ENCODE data around the gene ADAM10.
"Not testable (repeated sequence)": the region's sequence is repeated elsewhere in the genome, so short reads cannot be mapped to it uniquely, and the experiment has no call there.

ADAM10 gene

GRCh38 chr15:58678683-58679082 lies 70.8 kb downstream of the ADAM10 start:
- no peak for DNase-seq (ENCODE audit: low read depth in 2 of 2, low spot score in 1 of 2)

DNA sequence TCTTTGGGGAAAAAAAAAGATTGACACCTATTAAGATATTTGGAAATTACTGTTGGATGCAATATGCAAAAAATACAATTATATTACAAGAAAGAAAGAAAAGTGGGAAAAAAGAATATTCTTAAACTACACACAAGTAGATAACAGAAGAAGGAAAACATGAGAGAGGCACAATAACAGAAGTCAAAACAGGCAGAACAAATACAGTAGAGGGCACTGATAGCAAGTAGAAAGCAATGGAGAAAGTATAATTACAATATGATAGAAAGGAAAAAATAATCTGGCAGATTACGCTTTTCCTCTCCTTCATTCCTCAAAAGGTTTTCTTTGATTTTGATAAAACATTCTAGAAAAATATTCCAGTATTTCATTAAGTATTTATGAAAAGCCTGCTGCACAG lies 72.1 kb downstream of the ADAM10 start:
- no peak for DNase-seq (ENCODE audit: low read depth in 2 of 2, low spot score in 1 of 2)

DNA sequence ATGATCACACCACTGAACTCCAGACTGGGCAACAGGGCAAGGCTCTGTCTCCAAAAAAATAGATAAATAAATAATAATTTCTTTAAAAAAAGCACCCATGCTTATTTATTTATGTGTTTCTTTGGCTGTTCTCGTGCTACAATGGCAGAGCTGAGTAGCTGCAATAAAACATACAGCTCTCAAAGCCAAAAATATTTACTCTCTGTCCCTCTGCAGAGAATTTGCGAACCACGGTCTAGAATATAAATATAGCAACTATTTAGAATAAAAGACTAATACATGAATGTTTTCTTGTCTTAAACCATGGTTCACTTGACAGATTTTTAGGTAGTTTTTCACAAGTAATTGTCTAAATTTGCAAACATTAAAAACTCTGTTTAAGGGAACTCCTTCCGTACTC lies 72.7 kb downstream of the ADAM10 start:
- DNase-seq (ENCODE audit: low read depth in 2 of 2, low spot score in 1 of 2), result no peak

- DNase-seq (ENCODE audit: low read depth in 2 of 2, low spot score in 1 of 2), result no peak
Measured at GRCh38 chr15:58671186-58671585, 78.3 kb downstream of the ADAM10 start.

- DNase-seq (ENCODE audit: low read depth in 2 of 2, low spot score in 1 of 2), result no peak
Measured at GRCh38 chr15:58669108-58669507, 80.4 kb downstream of the ADAM10 start.

GRCh38 chr15:58666957-58667356 lies 82.5 kb downstream of the ADAM10 start:
- DNase-seq (ENCODE audit: low read depth in 2 of 2, low spot score in 1 of 2), result no peak

DNA sequence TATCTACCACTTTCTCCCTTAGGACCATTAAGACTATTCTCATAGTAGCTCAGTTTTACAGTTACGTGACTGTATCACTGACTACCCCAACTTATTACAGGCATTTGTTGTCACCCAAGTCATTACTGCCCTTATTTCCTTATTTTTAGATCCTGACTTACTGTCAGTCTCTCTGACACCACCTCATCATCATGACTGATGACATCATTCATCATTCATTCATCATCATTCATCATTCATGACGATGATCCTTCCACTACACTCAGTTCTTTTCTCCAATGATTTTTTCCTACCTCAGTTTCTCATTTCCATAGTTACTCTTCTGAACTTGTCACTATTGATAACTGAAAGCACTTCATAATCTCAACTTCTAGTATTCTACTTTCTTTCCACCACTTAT lies 83.8 kb downstream of the ADAM10 start:
- no peak for DNase-seq (ENCODE audit: low read depth in 2 of 2, low spot score in 1 of 2)

GRCh38 chr15:58650102-58650501 lies 99.4 kb downstream of the ADAM10 start:
- DNase-seq (ENCODE audit: low read depth in 2 of 2, low spot score in 1 of 2), result no peak

DNA sequence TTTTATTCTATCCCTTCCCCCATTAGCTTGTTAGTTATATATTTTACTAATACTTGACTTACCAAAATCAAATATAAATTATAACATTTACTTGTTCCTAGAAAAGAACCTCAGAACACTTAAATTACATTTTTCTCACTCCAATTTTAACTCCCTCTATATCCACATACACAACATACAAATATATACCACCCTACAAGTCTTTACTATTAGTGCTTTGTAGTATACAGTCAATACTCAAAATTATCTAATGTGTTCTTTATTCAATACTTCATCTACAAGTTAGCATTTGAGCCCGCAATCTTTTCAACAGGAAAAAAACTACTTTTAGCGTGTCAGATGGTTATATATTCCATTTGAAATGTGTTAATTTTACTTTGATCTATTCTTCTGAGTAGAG lies 100.3 kb downstream of the ADAM10 start:
- DNase-seq (ENCODE audit: low read depth in 2 of 2, low spot score in 1 of 2), result no peak

DNA sequence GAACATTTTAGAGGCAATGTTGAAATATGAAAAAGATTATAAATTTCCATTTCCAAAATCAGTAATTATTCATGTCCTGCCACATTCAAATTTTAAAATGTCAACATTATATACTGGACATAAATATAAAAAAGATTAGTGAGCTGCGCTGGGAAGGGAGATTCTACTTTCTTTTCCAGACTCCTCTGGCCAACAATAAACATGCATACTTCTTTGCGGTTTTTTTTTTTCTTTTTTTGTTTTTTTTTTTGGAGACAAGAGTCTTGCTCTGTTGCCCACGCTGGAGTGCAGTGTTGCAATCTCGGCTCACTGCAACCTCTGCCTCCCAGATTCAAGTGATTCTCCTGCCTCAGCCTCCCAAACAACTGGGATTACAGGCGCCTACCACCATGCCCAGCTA lies 105.5 kb downstream of the ADAM10 start:
- no peak for DNase-seq (ENCODE audit: low read depth in 2 of 2, low spot score in 1 of 2)

DNA sequence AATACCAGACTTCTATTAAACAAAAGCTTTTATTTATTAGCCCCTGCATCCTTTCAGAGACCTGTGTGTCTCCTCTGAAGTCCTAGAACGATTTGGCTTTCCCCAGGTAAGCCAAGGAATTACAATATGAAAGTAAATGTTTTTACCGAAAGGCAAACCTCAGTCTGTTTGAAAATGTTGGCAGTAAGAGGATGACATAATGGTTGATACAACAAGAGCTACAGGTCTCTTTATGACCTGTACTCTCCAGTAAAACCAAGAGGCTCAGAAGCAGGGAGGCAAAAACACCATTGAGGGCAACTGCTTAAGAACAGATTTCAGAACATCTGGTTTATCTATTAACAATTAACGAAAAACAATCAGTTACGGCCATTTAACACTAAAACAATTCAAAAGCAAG lies 107.8 kb downstream of the ADAM10 start:
- DNase-seq (ENCODE audit: low read depth in 2 of 2, low spot score in 1 of 2), result no peak

DNA sequence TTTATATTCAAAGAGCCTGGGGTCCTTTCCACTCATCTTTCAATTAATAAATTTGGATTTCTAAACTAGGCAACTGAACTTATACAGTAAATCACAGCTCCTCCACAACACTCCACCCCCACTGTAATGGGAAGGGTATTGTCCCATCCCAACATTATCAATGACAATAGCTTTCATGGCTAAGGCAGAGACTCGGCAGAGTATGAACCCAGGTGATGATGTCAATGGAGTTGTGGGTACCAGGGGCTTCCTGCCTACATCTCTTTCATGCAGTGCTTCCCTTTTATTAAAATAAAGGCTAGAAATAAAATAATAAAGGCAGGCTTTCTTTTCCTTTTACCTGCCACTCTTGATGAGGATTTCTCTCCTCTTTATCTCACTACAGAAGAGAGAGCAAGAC lies 109.5 kb downstream of the ADAM10 start:
- no peak for DNase-seq (ENCODE audit: low read depth in 2 of 2, low spot score in 1 of 2)

GRCh38 chr15:58639002-58639756 lies 110.3 kb downstream of the ADAM10 start:
- DNase-seq (ENCODE audit: low read depth in 2 of 2, low spot score in 1 of 2), result no peak

- DNase-seq (ENCODE audit: low read depth in 2 of 2, low spot score in 1 of 2), result no peak
Measured at GRCh38 chr15:58632789-58633188, 116.7 kb downstream of the ADAM10 start.

- no peak for DNase-seq (ENCODE audit: low read depth in 2 of 2, low spot score in 1 of 2)
Measured at GRCh38 chr15:58631319-58631718, 118.2 kb downstream of the ADAM10 start.

GRCh38 chr15:58629625-58630024 lies 119.9 kb downstream of the ADAM10 start:
- no peak for DNase-seq (ENCODE audit: low read depth in 2 of 2, low spot score in 1 of 2)

DNA sequence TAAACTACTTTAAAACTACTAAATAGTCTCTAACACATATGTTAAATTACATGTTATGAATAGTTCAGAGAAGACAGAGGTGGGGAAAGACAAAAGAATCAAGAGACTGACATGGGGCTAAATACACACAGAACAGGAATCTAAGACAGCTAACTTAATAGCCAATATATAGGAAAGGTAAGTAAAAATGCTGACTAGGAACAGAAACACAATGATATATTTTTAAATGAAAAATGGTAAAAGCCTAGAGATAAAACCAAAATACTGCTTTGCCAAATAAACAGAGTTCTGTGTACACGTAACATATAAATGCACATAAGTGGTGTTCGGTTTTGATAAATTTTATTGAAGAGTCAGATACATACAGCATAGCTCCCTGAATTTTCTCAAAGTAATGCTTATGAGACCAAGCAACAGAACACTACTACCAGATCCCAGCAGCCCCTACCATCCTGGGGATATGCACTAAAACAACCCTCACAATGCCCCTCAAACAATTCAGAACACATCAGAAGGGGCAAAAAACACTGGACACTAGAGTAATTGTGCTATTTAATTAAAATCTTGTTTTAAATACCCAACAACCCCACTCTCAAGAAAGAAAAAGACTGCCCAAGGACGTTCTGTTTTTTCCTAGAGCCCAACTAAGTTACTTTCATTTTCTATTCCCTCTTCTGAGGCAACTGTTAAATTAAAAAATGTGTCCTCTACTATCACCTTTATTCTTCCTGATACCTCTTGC lies 121.1 kb downstream of the ADAM10 start:
- DNase-seq (ENCODE audit: low read depth in 2 of 2, low spot score in 1 of 2), result no peak

DNA sequence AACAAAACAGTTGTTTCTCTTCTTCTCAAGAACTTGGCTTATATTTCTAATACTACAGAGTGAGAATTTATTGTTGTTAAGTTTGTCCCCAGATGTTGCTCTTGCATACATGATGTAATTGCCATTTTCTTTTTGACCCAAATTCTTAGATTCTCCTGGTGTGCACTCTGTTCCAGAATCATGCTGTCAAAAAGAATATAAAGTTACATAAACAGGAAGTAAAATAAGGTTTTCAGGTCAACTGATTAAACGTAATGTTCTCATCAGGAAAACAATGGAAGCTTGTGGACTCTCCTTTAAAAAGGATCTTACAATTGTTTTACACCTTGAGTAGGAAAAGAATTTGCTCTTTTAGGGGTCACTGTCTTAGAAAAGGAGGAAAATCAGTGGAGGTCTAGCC lies 121.8 kb downstream of the ADAM10 start:
- no peak for DNase-seq (ENCODE audit: low read depth in 2 of 2, low spot score in 1 of 2)

DNA sequence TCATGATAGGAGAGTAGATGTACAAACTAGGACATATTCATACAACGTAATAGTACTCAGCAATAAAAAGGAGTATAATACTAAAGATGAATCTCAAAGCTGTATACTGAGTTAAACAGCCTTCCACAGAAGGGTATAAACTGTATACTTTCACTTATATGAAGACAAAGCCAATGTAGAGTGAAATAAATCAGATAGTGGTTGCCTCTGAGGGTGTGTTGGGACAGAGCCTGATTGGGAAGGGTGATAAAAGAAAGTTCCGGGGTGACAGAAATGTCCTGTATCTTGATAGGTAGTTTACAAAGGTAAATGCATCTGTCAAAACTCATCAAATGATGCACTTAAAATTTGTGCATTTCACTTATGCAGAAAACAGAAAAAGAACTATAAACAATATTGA lies 122.5 kb downstream of the ADAM10 start:
- DNase-seq (ENCODE audit: low read depth in 2 of 2, low spot score in 1 of 2), result no peak

DNA sequence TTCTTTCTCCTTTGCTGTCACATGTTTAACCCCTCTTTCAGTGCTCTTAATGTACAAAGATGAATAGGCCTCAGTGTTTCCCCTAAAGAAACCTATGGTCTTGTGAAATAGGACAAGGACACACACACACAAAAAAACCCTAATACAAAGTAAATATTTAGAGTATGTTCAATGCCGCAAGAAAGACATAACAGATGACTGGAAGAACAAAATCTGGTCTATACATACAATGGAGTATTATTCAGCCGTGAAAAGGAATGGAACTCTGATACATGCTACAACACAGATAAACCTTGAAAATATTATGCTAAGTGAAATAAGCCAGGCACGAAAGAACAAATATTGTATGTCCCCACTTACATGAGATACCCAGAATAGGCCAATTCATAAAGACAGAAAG lies 123.1 kb downstream of the ADAM10 start:
- no peak for DNase-seq (ENCODE audit: low read depth in 2 of 2, low spot score in 1 of 2)

GRCh38 chr15:58622877-58623276 lies 126.6 kb downstream of the ADAM10 start:
- no peak for DNase-seq (ENCODE audit: low read depth in 2 of 2, low spot score in 1 of 2)

GRCh38 chr15:58620268-58620667 lies 129.2 kb downstream of the ADAM10 start:
- not testable (repeated sequence) for DNase-seq (ENCODE audit: low read depth in 2 of 2, low spot score in 1 of 2)

DNA sequence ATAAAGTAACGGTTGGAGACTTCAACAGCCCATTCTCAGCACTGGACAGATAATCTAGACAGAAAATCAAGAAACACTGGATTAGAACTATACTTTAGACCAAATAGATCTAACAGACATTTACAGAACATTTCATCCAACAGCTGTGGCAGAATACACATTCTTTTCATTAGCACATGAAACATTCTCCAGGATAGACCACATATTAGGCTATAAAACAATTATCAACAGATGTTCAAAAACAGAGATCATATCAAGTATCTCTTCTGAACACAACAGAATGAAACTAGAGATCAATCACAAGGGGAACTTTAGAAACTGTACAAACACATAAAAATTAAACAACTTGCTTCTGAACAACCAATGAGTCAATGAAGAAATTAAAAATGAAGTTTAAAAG lies 133.3 kb downstream of the ADAM10 start:
- DNase-seq (ENCODE audit: low read depth in 2 of 2, low spot score in 1 of 2), result no peak
